ENCODE data around the gene NT5DC1.
"Not testable (repeated sequence)": the region's sequence is repeated elsewhere in the genome, so short reads cannot be mapped to it uniquely, and the experiment has no call there.

NT5DC1 gene

DNA sequence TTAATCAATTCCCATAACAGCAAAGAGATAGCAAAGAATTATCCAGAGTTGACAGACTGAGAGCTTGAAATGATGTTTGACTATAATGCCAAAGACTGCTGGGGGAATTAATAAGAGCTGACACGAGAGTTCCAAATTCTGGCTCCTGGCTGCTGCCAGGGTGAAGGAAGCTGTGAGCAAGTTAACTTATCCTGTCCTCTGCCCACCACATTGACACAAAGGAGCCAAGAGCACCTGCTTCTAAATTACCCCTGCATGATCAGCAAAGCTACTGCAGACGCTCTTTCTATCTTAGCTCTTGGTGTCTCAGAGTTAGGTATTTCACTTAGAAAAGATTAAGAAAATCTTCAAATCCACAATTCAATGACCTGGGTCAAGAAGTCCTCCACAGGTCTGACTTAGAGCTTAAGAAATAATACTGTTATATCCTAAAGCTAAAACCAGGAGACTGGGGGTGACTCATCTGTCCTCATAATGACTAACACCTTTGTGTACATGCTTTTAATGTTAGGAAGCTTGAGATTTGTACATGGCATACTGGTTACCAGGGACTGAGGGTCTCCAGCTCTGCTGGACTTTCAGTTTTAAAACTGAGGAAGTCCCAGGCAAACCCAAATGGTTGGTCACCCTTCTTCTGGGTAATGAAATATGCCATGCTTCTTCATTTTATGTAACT is 26.8 kb upstream of the NT5DC1 start:
- ATAC-seq (replicated peaks) (no peak), DNase-seq (no peak)

DNA sequence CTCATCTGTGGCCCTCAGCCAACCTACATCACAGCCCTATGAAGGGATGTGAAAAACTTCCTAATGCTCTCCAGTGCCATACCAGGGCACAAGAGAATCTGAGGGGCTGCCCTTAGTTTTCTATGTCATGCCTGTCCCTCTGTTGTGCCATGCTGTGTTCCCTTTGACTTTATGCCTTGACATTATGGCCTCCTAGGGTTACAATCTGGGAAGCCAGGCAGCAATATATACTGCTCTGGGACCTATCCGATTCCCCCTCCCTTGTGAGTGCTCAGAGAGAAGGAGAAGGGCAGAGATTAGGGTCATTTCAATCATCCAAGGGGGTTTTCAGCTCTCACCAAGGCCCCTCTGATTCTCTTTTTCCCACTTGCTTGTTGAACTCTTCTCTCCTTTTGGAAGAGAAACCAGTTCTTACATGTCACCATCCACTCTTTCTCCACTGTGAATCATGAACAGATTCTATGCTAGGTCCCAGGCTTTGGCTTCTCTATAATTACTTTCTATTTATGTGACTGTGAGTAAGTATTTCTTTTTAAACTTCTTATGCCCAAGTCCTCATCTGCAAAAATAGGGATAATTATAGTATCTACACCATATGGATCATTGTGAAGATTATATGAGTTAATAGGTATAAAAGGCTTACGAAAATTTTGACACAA is 25.8 kb upstream of the NT5DC1 start:
- Mint-ChIP-seq H3K27me3 (peaks cover 17 to 19% of the 10 kb centered on the region in 2 donors), H3K4me1 (ENCODE audit: low read depth in 2 of 2) (no peaks in the 10 kb centered on the region), H3K36me3 (ENCODE audit: insufficient read depth) (no peaks in the 10 kb centered on the region), H3K4me3 (no peak overlapping the region), H3K9me3 (no peaks in the 10 kb centered on the region), H3K27ac (no peak overlapping the region)
- no peak for DNase-seq
- ATAC-seq (replicated peaks), result no peak

More for the DNA sequence above, 26.8 kb upstream of the NT5DC1 start:
- Mint-ChIP-seq H3K27ac (no peak overlapping the region), H3K36me3 (ENCODE audit: insufficient read depth) (no peaks in the 10 kb centered on the region), H3K4me3 (no peak overlapping the region), H3K4me1 (ENCODE audit: low read depth in 2 of 2) (no peaks in the 10 kb centered on the region), H3K27me3 (peaks cover 13 to 15% of the 10 kb centered on the region in 2 donors), H3K9me3 (no peaks in the 10 kb centered on the region)

DNA sequence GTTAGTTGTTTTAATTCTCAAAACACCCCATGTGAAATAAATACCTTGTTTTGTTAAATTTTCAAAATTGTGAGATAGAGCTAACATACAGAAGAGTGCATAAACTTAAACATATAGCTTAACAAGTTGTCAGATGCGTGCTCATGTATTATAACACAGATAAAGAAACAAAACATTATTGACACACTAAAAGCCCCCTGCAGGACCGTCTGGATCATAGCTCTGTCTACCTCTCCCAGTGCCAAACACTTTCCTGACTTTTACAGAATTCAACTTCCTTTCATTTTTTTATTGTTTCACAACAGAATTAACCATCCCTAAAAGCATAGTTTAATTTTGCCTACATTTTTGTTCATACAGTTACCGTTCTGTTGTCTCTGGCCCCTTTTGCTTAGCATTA is 22.1 kb upstream of the NT5DC1 start:
- Mint-ChIP-seq H3K27ac (no peak overlapping the region), H3K4me1 (ENCODE audit: low read depth in 2 of 2) (no peaks in the 10 kb centered on the region), H3K9me3 (no peaks in the 10 kb centered on the region), H3K27me3 (peaks cover 33 to 45% of the 10 kb centered on the region in 2 donors), H3K36me3 (ENCODE audit: insufficient read depth) (no peaks in the 10 kb centered on the region), H3K4me3 (no peak overlapping the region)
- DNase-seq (no peak), ATAC-seq (replicated peaks) (no peak)

DNA sequence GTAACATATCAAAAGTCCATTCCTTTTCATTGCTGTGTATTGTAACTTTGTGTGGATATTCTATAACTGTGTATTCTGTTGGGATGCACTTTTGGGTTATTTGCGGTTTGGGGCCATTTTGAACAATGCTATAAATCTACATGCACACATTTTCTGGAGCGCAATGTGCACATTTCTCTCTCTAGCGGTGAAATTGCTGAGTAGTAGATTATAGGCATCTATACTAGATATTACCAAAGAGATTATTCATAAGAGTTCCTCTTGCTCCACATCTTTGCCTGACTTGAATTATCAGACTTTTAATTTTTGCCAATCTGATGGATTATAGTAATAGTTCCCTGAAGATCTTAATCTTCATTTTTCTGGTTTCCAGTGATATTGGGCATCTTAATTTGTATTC is 21.7 kb upstream of the NT5DC1 start:
- no peaks in the 10 kb centered on the region for H3K36me3 Mint-ChIP-seq (ENCODE audit: insufficient read depth)
- no peaks in the 10 kb centered on the region for H3K4me1 Mint-ChIP-seq (ENCODE audit: low read depth in 2 of 2)
- no peak overlapping the region for H3K27ac Mint-ChIP-seq
- DNase-seq (no peak), ATAC-seq (replicated peaks) (no peak)
- H3K27me3 Mint-ChIP-seq, result peaks cover 33 to 45% of the 10 kb centered on the region in 2 donors
- H3K4me3 Mint-ChIP-seq, result no peak overlapping the region
- no peaks in the 10 kb centered on the region for H3K9me3 Mint-ChIP-seq

DNA sequence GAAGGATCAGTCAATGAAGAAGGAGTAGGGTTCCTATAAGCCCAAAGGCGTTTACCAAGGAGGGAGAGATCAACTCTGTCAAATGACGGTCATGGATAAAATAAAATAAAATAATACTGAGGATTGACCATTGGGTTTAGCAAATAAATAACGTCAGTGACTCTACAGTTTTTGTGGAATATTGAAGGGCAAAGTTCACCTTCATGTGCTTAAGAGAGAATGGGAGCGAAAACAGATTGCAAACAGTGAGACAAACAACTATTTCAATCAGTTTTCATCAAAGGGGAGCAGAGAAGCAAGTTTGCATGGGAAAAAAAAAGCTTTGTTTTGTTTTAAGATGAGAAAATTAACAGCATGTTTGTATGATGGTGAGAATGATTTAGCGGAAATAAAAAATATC is 17.6 kb upstream of the NT5DC1 start:
- H3K4me3 Mint-ChIP-seq, result no peak overlapping the region
- ATAC-seq (replicated peaks) (no peak), DNase-seq (no peak)
- H3K36me3 Mint-ChIP-seq (ENCODE audit: insufficient read depth), result no peaks in the 10 kb centered on the region
- H3K4me1 Mint-ChIP-seq (ENCODE audit: low read depth in 2 of 2), result no peaks in the 10 kb centered on the region
- peaks cover 22 to 46% of the 10 kb centered on the region in 2 donors for H3K27me3 Mint-ChIP-seq
- no peak overlapping the region for H3K27ac Mint-ChIP-seq
- H3K9me3 Mint-ChIP-seq, result no peaks in the 10 kb centered on the region

DNA sequence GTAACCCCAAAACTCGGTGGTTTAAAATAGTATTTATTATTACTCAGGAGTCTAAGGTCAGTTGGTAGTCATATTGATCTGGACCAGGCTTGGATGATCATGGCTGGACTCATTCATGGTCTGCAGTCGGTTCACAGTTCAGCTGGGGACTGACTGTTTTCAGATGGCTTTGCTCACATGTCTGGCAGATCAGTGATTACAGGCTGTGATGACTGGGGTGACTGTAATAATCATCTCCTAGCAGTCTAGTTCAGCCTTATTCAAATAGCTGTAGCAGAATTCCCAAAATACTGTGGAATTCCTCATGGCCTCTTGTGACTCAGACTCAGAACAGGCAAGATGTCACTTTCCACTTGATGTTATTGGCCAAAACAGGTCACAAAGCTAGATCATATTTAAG is 16.4 kb upstream of the NT5DC1 start:
- H3K9me3 Mint-ChIP-seq, result no peaks in the 10 kb centered on the region
- ATAC-seq (replicated peaks), result no peak
- H3K36me3 Mint-ChIP-seq (ENCODE audit: insufficient read depth), result no peaks in the 10 kb centered on the region
- no peak overlapping the region for H3K4me3 Mint-ChIP-seq
- H3K27ac Mint-ChIP-seq, result no peak overlapping the region
- no peaks in the 10 kb centered on the region for H3K4me1 Mint-ChIP-seq (ENCODE audit: low read depth in 2 of 2)
- DNase-seq, result no peak
- peaks cover 17 to 34% of the 10 kb centered on the region in 2 donors for H3K27me3 Mint-ChIP-seq

DNA sequence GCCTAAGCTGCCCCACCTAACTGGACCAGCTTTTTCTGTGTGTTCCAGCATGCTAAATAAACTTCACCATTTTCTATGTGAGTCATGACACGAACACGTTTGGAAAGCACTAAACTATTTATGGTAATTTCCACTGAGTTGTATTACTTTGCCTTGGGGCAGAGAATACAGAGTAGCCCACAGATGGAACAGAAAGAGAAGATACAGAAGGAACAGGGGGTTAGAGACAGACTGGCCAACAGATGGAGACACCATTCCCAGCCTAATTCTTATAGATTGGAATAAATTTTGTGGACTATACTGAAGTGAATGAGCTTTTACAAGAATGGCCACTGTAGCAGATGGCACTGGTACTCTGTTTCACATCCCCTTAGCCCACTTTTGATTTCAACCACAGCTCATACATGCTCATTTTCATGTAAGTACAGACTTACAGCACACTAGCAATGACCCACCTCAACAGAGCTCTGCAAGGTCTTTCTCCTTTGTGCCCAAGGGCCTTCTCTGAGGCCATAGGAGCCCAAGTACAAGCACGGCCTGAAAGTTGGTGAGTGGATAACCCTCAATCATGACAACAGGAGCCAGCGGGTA is 13.1 kb upstream of the NT5DC1 start:
- no peaks in the 10 kb centered on the region for H3K9me3 Mint-ChIP-seq
- H3K4me1 Mint-ChIP-seq (ENCODE audit: low read depth in 2 of 2), result peaks cover 0 to 2% of the 10 kb centered on the region in 2 donors
- peaks cover 12 to 15% of the 10 kb centered on the region in 2 donors for H3K27me3 Mint-ChIP-seq
- ATAC-seq (replicated peaks) (no peak), DNase-seq (no peak)
- H3K27ac Mint-ChIP-seq, result no peak overlapping the region
- H3K36me3 Mint-ChIP-seq (ENCODE audit: insufficient read depth), result no peaks in the 10 kb centered on the region
- no peak overlapping the region for H3K4me3 Mint-ChIP-seq

DNA sequence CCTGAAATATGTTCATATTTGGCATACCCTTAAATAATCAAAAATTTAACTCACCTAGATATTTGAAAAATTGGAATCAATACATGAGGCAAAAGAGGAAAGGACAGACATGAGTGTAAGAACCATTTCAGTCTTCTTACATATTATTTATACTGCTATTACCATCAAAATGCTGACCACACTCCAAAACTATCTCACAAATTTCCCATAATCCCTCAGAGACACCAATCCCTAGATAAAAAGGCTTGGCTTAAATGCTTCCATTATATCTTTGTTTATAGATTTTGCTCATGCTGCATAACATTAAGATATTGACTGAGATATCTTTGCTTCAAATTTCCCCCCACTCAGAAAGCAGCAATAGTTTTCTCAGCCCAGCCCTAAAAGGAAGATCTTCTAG is 11.7 kb upstream of the NT5DC1 start:
- ATAC-seq (replicated peaks) (no peak), DNase-seq (no peak)
- no peak overlapping the region for H3K27ac Mint-ChIP-seq
- H3K4me3 Mint-ChIP-seq, result no peak overlapping the region
- peaks cover 12 to 13% of the 10 kb centered on the region in 2 donors for H3K27me3 Mint-ChIP-seq
- no peaks in the 10 kb centered on the region for H3K36me3 Mint-ChIP-seq (ENCODE audit: insufficient read depth)
- no peaks in the 10 kb centered on the region for H3K9me3 Mint-ChIP-seq
- peaks cover 0 to 2% of the 10 kb centered on the region in 2 donors for H3K4me1 Mint-ChIP-seq (ENCODE audit: low read depth in 2 of 2)

DNA sequence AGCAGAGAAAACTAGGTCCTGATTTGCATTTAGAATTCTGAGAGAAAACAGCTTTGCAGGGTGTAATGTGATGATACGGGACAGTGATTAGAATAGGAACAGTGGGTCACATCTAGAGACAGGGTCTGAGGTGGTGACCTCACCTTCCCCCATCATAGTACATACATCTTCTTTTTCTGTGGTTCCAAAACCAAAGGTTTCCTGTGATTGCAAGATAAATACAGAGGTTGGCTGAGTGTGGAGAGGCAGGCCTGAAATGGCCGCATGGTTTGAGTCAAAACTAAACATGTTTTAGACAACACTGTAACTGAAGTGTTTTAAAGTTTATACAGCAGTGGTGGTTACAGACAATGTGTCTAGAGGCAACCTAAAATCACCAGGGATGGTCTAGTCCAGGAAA is 10.4 kb upstream of the NT5DC1 start:
- DNase-seq (no peak), ATAC-seq (replicated peaks) (peak; percentile 56)
- peaks cover 0 to 2% of the 10 kb centered on the region in 2 donors for H3K4me1 Mint-ChIP-seq (ENCODE audit: low read depth in 2 of 2)
- peaks cover 6 to 13% of the 10 kb centered on the region in 2 donors for H3K27me3 Mint-ChIP-seq
- no peaks in the 10 kb centered on the region for H3K9me3 Mint-ChIP-seq
- no peaks in the 10 kb centered on the region for H3K36me3 Mint-ChIP-seq (ENCODE audit: insufficient read depth)
- H3K27ac Mint-ChIP-seq, result no peak overlapping the region
- H3K4me3 Mint-ChIP-seq, result no peak overlapping the region

DNA sequence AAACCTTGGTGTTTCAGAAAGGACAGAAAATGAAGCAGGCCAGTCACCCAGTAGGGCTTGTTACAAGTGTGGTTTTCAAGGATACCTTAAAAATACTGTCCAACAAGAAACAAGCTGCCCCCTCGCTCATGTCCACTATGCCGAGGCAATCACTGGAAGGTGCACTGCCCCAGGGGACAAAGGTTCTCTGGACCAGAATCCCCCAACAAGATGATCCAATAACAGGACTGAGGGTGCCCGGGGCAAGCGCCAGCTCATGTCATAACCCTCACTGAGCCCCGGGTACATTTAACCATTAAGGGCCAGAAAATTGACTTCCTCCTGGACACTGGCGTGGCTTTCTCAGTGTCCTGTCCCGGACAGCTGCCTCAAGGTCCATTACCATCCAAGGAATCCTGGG is 6.6 kb upstream of the NT5DC1 start:
- peaks cover 0 to 2% of the 10 kb centered on the region in 2 donors for H3K4me1 Mint-ChIP-seq (ENCODE audit: low read depth in 2 of 2)
- no peak overlapping the region for H3K4me3 Mint-ChIP-seq
- DNase-seq (no peak), ATAC-seq (replicated peaks) (no peak)
- no peaks in the 10 kb centered on the region for H3K36me3 Mint-ChIP-seq (ENCODE audit: insufficient read depth)
- H3K27ac Mint-ChIP-seq, result no peak overlapping the region
- H3K27me3 Mint-ChIP-seq, result peaks cover 6 to 13% of the 10 kb centered on the region in 2 donors
- H3K9me3 Mint-ChIP-seq, result no peaks in the 10 kb centered on the region

DNA sequence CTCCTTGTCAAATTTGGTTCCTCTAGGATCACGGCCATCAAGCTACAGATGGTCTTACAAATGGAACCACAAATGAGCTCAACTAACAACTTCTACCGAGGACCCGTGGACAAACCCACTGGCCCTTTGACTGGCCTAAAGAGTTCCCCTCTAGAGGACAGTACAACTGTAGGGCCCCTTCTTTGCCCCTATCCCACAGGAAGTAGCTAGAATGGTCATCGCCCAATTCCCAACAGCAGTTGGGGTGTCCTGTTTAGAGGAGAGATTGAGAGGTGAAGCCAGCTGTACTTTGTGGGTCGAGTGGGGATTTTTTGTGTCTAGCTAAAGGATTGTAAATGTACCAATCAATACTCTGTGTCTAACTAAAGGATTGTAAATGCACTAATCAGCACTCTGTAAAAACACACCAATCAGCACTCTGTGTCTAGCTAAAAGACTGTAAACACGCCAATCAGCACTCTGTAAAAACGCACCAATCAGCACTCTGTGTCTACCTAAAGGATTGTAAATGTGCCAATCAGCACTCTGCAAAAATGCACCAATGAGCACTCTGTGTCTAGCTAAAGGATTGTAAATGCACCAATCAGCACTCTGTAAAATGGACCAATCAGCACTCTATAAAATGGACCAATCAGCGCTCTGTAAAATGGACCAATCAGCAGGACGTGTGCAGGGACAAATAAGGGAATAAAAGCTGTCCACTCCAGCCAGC is 4.4 kb upstream of the NT5DC1 start:
- not testable (repeated sequence) for H3K9me3 Mint-ChIP-seq; H3K27ac Mint-ChIP-seq; ATAC-seq (replicated peaks); H3K4me3 Mint-ChIP-seq; H3K36me3 Mint-ChIP-seq (ENCODE audit: insufficient read depth); DNase-seq
- H3K27me3 Mint-ChIP-seq, result peaks cover 6 to 13% of the 10 kb centered on the region in 2 donors
- H3K4me1 Mint-ChIP-seq (ENCODE audit: low read depth in 2 of 2), result peaks cover 4 to 11% of the 10 kb centered on the region in 2 donors

DNA sequence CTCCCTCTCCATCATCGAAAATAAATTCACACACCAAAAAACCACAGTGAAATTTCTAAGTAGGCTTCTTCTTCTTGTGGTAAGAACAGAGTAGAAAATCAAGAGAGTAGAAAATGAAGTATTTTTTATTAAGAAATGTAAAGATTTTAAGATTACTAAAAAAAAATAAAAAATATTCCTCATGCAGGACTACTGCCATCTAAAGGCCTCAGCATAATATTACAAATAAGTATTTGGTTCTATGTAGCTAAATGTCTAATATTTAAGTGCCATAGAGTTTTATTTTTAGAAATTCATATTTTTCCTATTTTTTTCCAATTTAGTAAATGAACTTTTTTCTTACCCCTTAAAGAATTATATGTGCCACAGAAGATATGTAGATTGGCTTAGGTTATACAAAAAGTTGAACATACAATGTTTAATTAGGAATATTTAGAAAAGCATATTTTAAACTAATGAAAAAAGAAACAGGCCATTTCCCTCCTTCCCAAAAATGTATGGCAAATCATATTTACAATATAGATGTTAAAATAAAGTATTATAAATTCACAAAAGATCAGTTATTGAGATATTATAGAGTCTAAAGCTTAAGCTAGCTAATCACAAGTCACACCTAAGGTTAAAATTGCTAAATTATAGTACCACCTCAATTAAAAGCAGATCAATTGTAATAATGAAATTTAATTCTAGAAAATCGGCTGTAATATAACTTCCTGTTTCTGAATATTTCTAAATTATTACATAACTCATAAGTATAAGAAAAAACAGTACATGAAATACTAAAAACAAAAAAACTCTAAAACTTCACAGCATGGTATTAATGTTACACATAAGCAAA is 3.5 kb upstream of the NT5DC1 start:
- H3K9me3 Mint-ChIP-seq, result no peaks in the 10 kb centered on the region
- DNase-seq, result no peak

DNA sequence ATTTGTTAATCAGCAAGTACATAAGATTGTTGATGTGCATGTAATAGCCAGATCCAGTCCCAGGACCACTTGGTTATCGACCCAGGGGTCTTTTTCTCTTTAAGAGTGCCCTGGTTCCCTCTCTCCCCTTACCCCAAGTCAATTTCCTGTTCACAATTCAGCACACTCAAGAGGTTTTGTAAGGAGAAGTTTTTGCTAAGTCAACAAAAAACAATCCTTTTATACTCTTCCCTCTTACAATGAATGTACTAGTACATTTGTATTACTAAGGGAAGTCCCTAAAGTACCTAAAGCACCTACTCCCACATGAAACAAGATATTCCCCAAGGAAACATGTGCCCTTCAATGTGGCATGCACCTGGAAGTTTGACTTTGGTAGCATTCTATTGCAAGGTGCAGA is 1.6 kb upstream of the NT5DC1 start:
- Mint-ChIP-seq H3K27me3 (no peaks in the 10 kb centered on the region), H3K4me3 (no peak overlapping the region), H3K27ac (peak overlapping the region in 1 of 2 donors; percentile 47), H3K36me3 (ENCODE audit: insufficient read depth) (no peaks in the 10 kb centered on the region), H3K9me3 (no peaks in the 10 kb centered on the region), H3K4me1 (ENCODE audit: low read depth in 2 of 2) (peaks cover 31 to 37% of the 10 kb centered on the region in 2 donors)
- no peak for DNase-seq
- no peak for ATAC-seq (replicated peaks)

More for the DNA sequence above, 3.5 kb upstream of the NT5DC1 start:
- Mint-ChIP-seq H3K27ac (no peak overlapping the region), H3K36me3 (ENCODE audit: insufficient read depth) (no peaks in the 10 kb centered on the region), H3K27me3 (peaks cover 6 to 11% of the 10 kb centered on the region in 2 donors), H3K4me1 (ENCODE audit: low read depth in 2 of 2) (peaks cover 14 to 21% of the 10 kb centered on the region in 2 donors), H3K4me3 (no peak overlapping the region)
- ATAC-seq (replicated peaks), result no peak
